ENCODE data around the gene RCBTB2.

RCBTB2 gene

GRCh38 chr13:48576448-48577010 lies 43.6 kb upstream of the RCBTB2 start:
- H3K4me3 ChIP-seq (ENCODE audit: low read depth, low read length): no peak overlapping the region
- TF ChIP-seq, protein P1, sequence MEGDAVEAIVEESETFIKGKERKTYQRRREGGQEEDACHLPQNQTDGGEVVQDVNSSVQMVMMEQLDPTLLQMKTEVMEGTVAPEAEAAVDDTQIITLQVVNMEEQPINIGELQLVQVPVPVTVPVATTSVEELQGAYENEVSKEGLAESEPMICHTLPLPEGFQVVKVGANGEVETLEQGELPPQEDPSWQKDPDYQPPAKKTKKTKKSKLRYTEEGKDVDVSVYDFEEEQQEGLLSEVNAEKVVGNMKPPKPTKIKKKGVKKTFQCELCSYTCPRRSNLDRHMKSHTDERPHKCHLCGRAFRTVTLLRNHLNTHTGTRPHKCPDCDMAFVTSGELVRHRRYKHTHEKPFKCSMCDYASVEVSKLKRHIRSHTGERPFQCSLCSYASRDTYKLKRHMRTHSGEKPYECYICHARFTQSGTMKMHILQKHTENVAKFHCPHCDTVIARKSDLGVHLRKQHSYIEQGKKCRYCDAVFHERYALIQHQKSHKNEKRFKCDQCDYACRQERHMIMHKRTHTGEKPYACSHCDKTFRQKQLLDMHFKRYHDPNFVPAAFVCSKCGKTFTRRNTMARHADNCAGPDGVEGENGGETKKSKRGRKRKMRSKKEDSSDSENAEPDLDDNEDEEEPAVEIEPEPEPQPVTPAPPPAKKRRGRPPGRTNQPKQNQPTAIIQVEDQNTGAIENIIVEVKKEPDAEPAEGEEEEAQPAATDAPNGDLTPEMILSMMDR (IDR thresholded peaks at IDR 0.05; ENCODE audit: borderline replicate concordance, insufficient read depth, low read depth, low read length): no peak

- H3K4me3 ChIP-seq (ENCODE audit: low read depth, low read length): no peak overlapping the region
- TF ChIP-seq, protein P1 (IDR thresholded peaks at IDR 0.05; ENCODE audit: borderline replicate concordance, insufficient read depth, low read depth, low read length): no peak
Observed at GRCh38 chr13:48575031-48575430, 42.2 kb upstream of the RCBTB2 start.

DNA sequence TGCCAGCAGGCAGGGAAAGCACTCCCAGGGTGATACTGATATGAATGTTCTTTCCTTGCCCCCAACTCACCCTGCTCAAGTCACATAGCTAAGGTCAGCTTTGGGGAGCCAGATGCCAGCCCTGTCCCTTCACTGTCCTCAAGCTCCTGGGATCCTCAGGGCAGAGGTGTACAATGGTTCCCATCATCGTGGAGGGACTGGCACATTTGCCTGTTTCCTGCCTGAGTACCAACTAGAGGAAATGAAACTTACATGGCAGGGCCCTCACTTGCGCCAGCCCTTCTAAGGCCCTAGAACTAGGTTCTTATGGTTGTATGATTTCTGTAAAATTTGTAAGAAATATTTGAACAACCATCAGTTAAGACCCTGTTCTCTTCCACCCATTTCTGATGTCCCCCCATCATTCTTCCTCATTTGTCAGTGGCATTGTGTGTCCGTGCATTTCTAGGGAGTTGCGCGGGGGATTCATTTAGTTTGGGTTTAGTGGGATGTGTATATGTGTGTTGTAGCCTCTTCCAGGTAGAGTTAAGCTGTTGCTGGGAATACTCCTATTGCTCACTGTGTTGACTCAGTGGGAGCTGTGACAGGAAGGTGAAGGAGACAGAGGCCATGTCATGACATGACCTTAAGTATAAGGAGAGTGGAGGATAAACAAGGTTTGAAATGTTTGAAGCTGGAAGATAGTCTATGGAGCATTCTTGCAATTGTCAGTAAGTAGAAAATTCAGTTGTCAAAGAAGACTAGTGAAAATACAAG lies 41.3 kb upstream of the RCBTB2 start:
- H3K4me3 ChIP-seq (ENCODE audit: low read depth, low read length): no peak overlapping the region
- TF ChIP-seq, protein P1 (IDR thresholded peaks at IDR 0.05; ENCODE audit: borderline replicate concordance, insufficient read depth, low read depth, low read length): no peak

GRCh38 chr13:48573213-48574007 lies 40.5 kb upstream of the RCBTB2 start:
- TF ChIP-seq, protein P1 (IDR thresholded peaks at IDR 0.05; ENCODE audit: borderline replicate concordance, insufficient read depth, low read depth, low read length): no peak
- no peak overlapping the region for H3K4me3 ChIP-seq (ENCODE audit: low read depth, low read length)

GRCh38 chr13:48571126-48571913 lies 38.4 kb upstream of the RCBTB2 start:
- TF ChIP-seq, protein P1 (IDR thresholded peaks at IDR 0.05; ENCODE audit: borderline replicate concordance, insufficient read depth, low read depth, low read length): no peak
- no peak overlapping the region for H3K4me3 ChIP-seq (ENCODE audit: low read depth, low read length)

DNA sequence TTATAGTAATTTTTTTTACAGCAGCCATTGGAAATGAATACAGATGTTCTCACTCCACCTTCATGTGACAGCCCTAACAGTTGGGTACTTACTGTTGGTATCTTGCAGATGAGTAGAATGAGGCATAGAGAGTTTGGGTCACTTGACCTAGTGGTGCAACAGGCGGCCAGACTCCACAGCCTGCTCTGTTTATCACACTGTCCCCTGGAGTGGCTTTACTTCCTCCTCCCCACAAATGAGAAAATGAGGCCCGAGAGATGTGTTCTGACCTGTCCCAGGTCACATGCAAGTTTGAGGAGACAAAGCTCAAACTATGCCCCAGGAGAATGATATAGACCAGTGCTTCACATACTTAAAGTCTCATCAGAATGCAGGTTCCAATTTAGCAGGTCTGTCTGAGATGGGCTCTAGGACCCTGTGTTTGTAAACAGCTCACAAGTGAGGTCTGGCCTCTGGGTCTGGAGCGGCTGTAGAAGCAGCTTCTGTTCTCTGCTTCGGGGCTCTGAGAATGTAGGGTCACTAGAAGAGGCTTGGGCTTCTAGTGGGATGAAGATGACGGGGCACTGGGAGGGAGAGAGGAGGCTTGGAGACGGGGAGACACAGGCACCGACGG lies 37.4 kb upstream of the RCBTB2 start:
- TF ChIP-seq, protein P1 (IDR thresholded peaks at IDR 0.05; ENCODE audit: borderline replicate concordance, insufficient read depth, low read depth, low read length): no peak
- H3K4me3 ChIP-seq (ENCODE audit: low read depth, low read length): no peak overlapping the region

All from GM12875 (cell line).